GM19099 (cell line): ENCODE results near the gene FAM210A.

Experiments used
- POLR2A ChIP-seq: IDR thresholded peaks from 3 replicates; pipeline ENCODE4 v1.6.1; 2011; ENCODE audit warnings: low read depth; ENCODE audit not compliant: insufficient read length; ENCODE audit errors: extremely low read depth

The FAM210A gene

GRCh38 chr18:13620818-13621445, 105.4 kb downstream of the FAM210A start:
- no peak for TF ChIP-seq POLR2A

- no peak for TF ChIP-seq POLR2A
These were observed 106.1 kb downstream of the FAM210A start for GRCh38 chr18:13620206-13620672.

DNA sequence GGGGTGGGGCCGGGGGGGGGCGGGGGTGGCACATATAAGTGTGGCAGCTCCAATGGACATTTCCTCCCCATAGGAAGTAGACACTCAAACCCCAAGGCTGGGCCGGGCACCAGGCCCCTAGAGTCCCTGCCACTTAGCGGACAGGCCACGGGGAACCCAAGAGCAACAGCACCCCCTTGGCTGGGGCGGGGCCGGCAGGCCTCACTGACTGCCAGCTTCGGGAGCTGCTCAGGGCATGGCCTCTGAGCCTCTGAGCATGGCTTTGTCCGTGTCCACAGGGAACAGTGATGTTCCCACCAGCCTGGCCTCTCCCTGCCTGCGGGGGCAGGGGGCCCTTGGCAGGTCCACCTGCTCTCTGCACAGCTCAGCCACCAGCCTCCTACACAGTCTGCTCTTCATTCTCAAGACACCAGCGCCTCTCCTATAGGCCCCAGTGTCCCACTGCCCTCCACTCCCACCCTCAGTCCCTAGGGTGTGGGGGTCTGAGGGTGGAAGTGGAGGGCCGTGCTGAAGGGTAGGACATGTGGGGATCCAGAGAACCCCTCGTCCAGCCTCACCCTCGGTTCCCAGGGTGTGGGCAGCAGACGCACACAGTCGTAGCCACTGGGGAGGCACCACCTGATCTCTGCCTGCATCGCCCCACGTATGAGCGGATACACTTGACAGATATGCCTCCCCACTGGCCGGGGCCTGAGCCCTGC, 106.7 kb downstream of the FAM210A start:
- no peak for TF ChIP-seq POLR2A

- no peak for TF ChIP-seq POLR2A
These were observed 107.5 kb downstream of the FAM210A start for GRCh38 chr18:13618760-13619438.

GRCh38 chr18:13617826-13618515, 108.4 kb downstream of the FAM210A start:
- TF ChIP-seq POLR2A = no peak

DNA sequence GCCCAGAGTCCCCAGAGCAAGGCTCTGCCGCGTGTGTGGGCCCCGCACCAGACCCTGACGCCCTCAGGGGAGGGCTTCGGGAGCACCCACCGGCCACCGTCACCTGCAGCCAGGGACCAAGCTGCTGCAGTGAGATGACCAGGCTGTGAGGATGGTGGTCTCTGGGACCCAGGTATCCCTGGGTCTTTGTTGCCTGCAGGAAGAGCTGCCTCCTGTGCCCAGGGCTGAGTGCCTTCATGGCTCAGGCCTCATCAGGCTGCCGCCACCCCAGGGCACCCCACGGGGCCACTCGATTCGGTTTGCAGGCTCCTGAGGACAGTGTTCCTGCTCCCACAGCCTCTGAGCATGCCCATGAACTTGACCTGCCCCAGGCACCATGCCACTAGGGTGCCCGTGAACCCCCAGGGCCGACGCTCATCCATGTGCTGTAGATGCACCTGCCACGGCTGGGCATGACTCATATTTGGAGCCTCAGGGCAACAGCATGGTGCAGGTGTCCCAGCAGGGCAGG, 109.8 kb downstream of the FAM210A start:
- no peak for TF ChIP-seq POLR2A

- no peak for TF ChIP-seq POLR2A
These were observed 110.3 kb downstream of the FAM210A start for GRCh38 chr18:13616041-13616440.

DNA sequence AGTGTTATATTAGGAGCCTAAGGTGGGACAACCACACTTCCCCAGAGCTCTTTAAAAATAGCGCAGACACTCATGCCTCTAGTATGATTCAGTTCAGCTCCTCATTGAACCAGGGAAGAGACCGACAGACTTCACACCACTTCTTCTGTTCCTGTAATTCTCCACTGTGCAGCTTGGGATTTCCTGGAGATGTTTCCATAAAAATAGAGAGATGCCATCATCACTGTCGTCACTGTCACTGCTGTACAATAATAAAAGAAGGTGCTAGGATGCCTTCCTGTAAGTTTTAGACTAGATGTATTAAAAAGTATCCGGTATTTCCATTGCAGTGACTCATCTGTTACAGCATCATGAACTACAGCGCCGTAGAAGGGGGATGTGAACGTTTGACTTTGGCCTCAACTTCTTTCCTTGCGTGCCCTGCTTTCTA, 110.9 kb downstream of the FAM210A start:
- TF ChIP-seq POLR2A = no peak

DNA sequence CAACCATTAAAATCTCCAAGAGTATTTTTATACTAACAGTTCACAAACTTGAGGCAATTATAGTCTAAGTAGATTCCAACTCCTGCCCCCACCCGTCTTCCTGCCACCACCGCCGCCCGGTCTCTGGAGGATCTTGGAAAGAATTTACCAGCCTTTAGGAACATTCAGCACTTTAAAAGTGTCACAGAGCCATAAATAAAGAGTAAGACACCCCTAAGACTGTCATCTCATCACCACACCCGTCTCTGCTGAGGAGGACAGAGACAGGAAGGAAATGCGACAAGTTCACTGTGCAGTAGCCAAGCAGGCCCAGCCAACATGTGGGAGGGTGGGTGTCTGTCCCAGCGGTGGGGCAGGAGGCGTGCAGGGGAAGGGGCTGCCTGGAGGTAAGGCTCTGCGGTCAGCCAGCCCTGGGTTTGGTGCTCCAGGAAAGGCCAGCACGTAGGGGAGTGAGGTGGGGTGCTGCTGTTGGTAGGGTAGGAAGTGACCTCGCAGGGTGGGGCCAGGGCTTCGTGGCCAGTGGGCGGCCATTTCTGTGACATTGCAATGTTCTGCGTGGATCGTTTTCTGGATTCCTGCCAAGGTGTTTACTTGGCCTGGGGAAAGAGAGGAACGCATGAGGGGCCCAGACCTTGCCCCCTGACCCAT, 111.6 kb downstream of the FAM210A start:
- TF ChIP-seq POLR2A = peak; percentile 51

DNA sequence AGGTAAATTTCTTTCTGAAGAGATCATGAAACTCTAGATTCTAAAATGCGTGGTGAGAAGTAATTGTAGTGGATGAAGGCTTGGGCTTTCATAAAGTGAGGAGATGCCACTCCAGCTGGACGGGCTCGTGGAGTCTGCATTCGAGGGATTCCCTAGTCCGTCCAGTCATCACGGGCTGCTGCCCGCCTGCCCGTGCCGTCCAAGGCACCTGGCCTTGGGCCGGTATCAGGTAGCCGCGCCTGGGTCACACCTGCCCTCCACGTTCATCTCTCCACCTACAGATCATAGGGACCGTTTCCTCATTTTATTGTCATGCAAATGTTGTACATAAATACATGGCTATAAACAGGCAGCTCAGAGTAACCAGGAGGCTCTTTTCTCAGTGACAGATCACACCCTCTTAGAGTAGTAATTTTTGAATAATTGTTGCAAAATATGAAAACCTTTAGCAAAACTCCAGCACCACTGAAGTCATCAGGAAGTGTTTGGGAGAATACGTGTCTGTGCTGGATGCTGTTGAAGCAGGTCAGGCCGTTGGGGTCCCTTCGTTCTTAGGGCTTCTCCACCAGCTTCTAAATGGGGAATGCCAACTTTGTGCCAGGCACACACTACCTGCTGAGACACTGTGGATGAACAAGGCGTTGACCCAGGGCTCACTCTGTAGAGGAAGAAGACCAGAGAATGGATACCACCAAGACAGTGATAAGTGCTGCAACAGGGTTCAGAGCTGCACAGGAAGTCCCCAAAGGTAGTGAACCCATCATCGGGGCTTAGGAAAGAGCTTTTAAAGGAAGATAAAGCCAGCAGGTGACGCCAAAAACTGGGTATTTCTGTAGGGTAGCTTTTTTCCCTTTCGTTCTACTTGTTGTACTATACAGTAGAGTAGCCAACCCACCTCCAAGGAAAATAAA, 112.5 kb downstream of the FAM210A start:
- no peak for TF ChIP-seq POLR2A
